Loucy (cell line): ENCODE results near the gene KRTAP10-8.

Source experiments
- CTCF ChIP-seq: fragments of 200-600 bp; sonication (generic); conservative IDR thresholded peaks from 2 replicates; pipeline ENCODE4 v1.5.1; 2014; ENCODE audit warnings: mild to moderate bottlenecking, antibody characterized with exemption, low read length
- EZH2phosphoT487 ChIP-seq: fragments of 200-600 bp; IDR thresholded peaks from 2 replicates; pipeline ENCODE4 v1.6.1; 2018; ENCODE audit warnings: antibody characterized with exemption, mild to moderate bottlenecking, moderate library complexity, borderline replicate concordance

GRCh38 chr21:44657635-44658540 lies 46.0 kb downstream of the KRTAP10-8 start, which contains the start of gene KRTAP12-3:
- TF ChIP-seq CTCF (no peak), EZH2phosphoT487 (no peak)
